HG02623 (cell line): ENCODE measurements around the gene COA7.

ENCODE experiments used
- ATAC-seq: cut with Tn5 transposase; IDR thresholded peaks from one replicate; pipeline ENCODE4 v1.9.1; 2021; ENCODE audit warnings: moderate library complexity; ENCODE audit not compliant: unreplicated experiment

The COA7 gene

DNA sequence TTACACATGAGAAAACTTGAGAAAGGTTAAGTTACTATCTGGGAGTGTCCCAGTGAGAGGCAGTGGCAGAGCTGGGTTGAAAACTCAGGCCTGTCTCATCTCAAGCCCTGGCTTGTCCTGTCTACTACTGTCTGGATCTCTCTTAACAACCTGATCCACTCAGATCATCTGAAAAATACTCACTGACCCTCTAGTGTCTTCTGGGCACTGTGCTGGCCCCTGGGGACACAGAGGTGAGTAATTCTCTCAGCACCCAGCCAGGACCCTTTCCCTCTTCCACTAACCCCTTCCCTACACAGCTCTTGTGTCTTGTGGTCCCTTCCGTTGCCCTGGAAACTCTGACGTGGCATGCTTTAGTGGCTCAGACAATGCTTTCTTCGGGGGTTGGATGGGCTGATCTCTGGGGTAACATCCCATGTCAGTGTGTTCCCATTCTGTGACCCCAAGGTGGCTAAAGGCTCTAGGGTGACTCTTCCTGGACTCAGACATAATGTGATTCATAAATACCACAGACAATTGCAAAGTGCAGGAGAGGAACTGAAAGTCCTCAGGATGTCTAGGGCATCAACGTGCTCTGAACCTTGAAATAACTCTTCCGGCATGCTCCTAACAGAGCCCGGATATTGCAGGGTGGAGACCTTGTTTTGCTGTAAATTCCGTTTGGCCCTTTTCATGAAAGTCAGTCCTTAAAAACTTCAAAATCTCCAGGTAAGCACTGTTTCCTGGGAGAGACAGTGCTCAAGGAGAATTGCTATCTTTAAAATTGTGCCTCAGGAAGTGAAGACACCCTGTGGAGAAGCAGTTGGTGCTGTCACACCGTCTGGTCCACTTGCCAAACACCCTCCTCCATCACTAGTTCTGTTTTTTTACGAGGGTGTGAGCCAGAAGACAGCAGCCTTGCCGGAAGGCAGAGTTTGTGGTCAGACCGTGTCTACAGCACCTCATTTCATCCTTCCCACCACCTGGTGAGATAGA is 61.1 kb downstream of the COA7 start:
- peak; percentile 65 for ATAC-seq

DNA sequence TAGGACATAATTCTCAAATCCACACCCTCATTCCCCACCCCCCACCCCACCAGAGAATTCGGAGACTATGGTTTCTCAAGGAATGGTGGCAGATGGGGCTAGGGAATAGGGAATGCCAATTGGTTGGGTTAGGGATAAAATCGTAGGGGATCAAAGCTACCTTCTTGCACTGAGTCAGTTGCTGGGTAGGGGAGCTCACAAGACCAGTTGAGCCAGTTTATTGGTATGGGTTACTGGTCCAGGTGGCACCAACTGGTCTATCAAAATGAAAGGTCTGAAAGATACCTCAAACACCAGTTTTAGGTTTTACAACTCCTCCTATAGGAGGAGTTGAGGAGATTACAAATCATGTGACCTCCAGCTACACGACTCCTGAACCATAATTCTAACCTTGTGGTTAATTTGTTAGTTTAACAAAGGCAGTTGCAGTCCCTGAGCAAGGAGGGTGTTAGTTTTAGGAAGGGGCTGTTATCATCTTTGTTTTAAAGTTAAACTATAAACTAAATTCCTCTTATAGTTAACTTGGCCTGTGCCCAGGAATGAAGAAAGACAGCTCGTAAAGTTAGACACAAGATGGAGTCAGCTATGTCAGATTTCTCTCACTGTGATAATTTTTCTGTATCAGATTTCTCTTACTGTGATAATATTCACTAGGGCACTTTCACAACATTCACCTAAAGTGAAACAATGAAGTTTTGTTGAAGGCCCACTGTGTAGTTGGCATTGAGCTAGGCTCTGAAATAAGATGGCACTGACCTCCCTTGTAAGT is 62.6 kb downstream of the COA7 start:
- no peak for ATAC-seq
